Peyer's patch (tissue), 4 donors: ENCODE results near the gene STX12. TPM values are rescaled to one million over a fixed set of nuclear protein-coding genes. Genes with fewer than 3 reads are reported as not detected.
"Not testable (repeated sequence)": the region's sequence is repeated elsewhere in the genome, so short reads cannot be mapped to it uniquely, and the experiment has no call there.

Experiments used
- DNase-seq, 3 donors: peaks; one replicate each; pipeline ENCODE4 v3.0.0-alpha.2; 2017 to 2019
- H3K27ac ChIP-seq, 4 donors: fragments of 200-600 bp; sonication (generic); one replicate each; pipeline ENCODE4 v1.5.1; 2016 to 2019
- H3K27me3 ChIP-seq, 2 donors: fragments of 200-600 bp; sonication (generic); one replicate each; pipeline ENCODE4 v1.5.1; 2019
- H3K36me3 ChIP-seq, 3 donors: fragments of 200-600 bp; sonication (generic); one replicate each; pipeline ENCODE4 v1.5.1; 2016 to 2019
- H3K4me1 ChIP-seq, 4 donors: fragments of 200-600 bp; sonication (generic); one replicate each; pipeline ENCODE4 v1.5.1; 2016 to 2019
- H3K4me3 ChIP-seq, 4 donors: fragments of 200-600 bp; sonication (generic); 1 replicate in 3 of 4; 2 replicates in 1 of 4; pipeline ENCODE4 v1.5.1; 2016 to 2019; ENCODE audit warnings: mild to moderate bottlenecking in 1 of 4
- H3K9me3 ChIP-seq, 4 donors: fragments of 200-600 bp; sonication (generic); one replicate each; pipeline ENCODE4 v1.5.1; 2016 to 2019; ENCODE audit warnings: mild to moderate bottlenecking in 1 of 4
- CTCF ChIP-seq, 6 experiments: fragments of 450-650 bp in 4 of 6; fragments of 200-600 bp in 2 of 6; sonication (generic) in 1 of 6; IDR thresholded peaks; one replicate each; pipeline ENCODE4 v1.5.1; 2017 to 2019; ENCODE audit warnings: antibody characterized with exemption in 6 of 6, mild to moderate bottlenecking in 3 of 6, moderate library complexity in 1 of 6
- POLR2A ChIP-seq, 2 donors: fragments of 450-650 bp; IDR thresholded peaks; one replicate each; pipeline ENCODE4 v1.5.1; 2017; ENCODE audit warnings: antibody characterized with exemption in 2 of 2, mild to moderate bottlenecking in 2 of 2, moderate library complexity in 2 of 2
- total RNA-seq, 4 donors: library from RNA; depleted of rRNA; stranded (reverse); fragments of >200 nt; gene quantifications; one replicate each; pipeline ENCODE4 v1.1.0, GENCODE V29; 2016

STX12 gene
- total RNA-seq, 4 donors from 2014 or later: 57.8 to 63.7 (median 59.9) TPM

- H3K27me3 ChIP-seq: no peaks in the 10 kb centered on the region
- H3K4me1 ChIP-seq: no peaks in the 10 kb centered on the region
- no peaks in the 10 kb centered on the region for H3K9me3 ChIP-seq
- TF ChIP-seq POLR2A (IDR thresholded peaks at IDR 0.05): no peak
- TF ChIP-seq CTCF (IDR thresholded peaks at IDR 0.05): no peak
- peaks cover 0 to 31% (median 0%) of the 10 kb centered on the region in 3 donors for H3K36me3 ChIP-seq
- no peak overlapping the region for H3K4me3 ChIP-seq
- H3K27ac ChIP-seq: no peak overlapping the region
- no peak for DNase-seq
Measured at GRCh38 chr1:27823784-27824183, 50.8 kb downstream of the STX12 start.

DNA sequence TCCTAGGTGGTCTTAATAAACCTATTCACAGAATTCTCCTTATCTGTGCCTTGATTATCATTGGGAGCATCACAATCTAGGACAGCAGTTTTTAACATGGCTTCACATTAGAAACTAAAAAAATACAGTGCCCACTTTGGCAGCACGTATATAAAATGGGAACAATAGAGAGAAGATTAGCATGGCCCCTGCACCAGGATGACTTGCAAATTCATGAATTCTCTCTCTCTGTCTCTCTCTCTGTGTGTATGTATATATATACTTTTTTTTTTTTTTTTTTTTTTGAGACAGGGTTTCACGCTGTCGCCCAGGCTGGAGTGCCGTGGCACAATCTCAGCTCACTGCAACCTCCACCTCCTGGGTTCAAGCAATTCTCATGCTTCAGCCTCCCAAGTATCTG lies 51.4 kb downstream of the STX12 start:
- TF ChIP-seq CTCF (IDR thresholded peaks at IDR 0.05) (no peak), POLR2A (IDR thresholded peaks at IDR 0.05) (no peak)
- DNase-seq: no peak
- H3K4me3 ChIP-seq: no peak overlapping the region
- peaks cover 0 to 24% (median 0%) of the 10 kb centered on the region in 3 donors for H3K36me3 ChIP-seq
- no peak overlapping the region for H3K27ac ChIP-seq
- no peaks in the 10 kb centered on the region for H3K27me3 ChIP-seq
- H3K9me3 ChIP-seq: no peaks in the 10 kb centered on the region
- no peaks in the 10 kb centered on the region for H3K4me1 ChIP-seq

DNA sequence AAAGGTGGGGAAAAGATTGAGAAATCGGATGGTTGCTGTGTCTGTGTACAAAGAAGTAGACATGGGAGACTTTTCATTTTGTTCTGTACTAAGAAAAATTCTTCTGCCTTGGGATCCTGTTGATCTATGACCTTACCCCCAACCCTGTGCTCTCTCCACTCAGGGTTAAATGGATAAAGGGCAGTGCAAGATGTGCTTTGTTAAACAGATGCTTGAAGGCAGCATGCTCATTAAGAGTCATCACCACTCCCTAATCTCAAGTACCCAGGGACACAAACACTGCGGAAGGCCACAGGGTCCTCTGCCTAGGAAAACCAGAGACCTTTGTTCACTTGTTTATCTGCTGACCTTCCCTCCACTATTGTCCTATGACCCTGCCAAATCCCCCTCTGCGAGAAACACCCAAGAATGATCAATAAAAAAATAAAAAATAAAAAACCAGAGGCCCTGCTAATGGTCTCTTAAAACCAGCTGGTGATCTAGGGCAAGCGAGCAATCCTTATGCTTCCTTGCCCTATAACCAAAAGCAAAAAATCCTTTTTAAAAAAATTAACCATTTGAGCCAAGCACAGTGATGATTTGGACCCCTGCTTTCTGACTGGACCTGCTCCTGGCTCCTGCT lies 56.4 kb downstream of the STX12 start:
- Histone ChIP-seq H3K27ac (peak overlapping the region in 1 of 4 donors; percentile 82), H3K4me1 (peaks cover 0 to 14% (median 3%) of the 10 kb centered on the region in 4 donors), H3K4me3 (peak overlapping the region in 2 of 4 donors; percentile 70 to 90), H3K36me3 (peaks cover 0 to 18% (median 0%) of the 10 kb centered on the region in 3 donors)
- not testable (repeated sequence) for H3K27me3 ChIP-seq, H3K9me3 ChIP-seq, DNase-seq

GRCh38 chr1:27830621-27831440 lies 57.8 kb downstream of the STX12 start, which contains the start of gene PPP1R8:
PPP1R8 (plus strand) TSS chr1:27830782; CDS start chr1:27830836, 54 bp downstream.
- no peaks in the 10 kb centered on the region for H3K9me3 ChIP-seq
- peak; percentile 90 to 96 (median 93) for DNase-seq
- H3K36me3 ChIP-seq: peaks cover 0 to 22% (median 0%) of the 10 kb centered on the region in 3 donors
- H3K27ac ChIP-seq: peak within 1 kb of the TSS; percentile 82 to 86 (median 84)
- H3K4me3 ChIP-seq: peak within 1 kb of the TSS; percentile 70 to 90 (median 80)
- peaks cover 0 to 14% (median 3%) of the 10 kb centered on the region in 4 donors for H3K4me1 ChIP-seq
- no peaks in the 10 kb centered on the region for H3K27me3 ChIP-seq
- TF ChIP-seq POLR2A (IDR thresholded peaks at IDR 0.05) (peak; percentile 71 to 79), CTCF (IDR thresholded peaks at IDR 0.05) (no peak)

- H3K9me3 ChIP-seq: no peaks in the 10 kb centered on the region
- H3K4me3 ChIP-seq: peak overlapping the region; percentile 70 to 90 (median 80)
- peaks cover 0 to 14% (median 3%) of the 10 kb centered on the region in 4 donors for H3K4me1 ChIP-seq
- H3K27me3 ChIP-seq: no peaks in the 10 kb centered on the region
- DNase-seq: no peak
- TF ChIP-seq CTCF (IDR thresholded peaks at IDR 0.05): no peak
- no peak for TF ChIP-seq POLR2A (IDR thresholded peaks at IDR 0.05)
- H3K27ac ChIP-seq: peak overlapping the region in 1 of 4 donors; percentile 86
- peaks cover 0 to 24% (median 0%) of the 10 kb centered on the region in 3 donors for H3K36me3 ChIP-seq
Measured at GRCh38 chr1:27831568-27832410, 58.8 kb downstream of the STX12 start.
